Fibroblast of pulmonary artery (primary cell): ENCODE results near the gene CCDC32.

ENCODE experiments used
- DNase-seq: peaks from one replicate; pipeline ENCODE4 v3.0.0-alpha.2; 2010; ENCODE audit warnings: low read depth
- H3K4me3 ChIP-seq: replicated peaks from 2 replicates; pipeline ENCODE4 v1.5.1; 2011; ENCODE audit warnings: low read depth, mild to moderate bottlenecking, control low read depth, low read length, moderate library complexity
- TF ChIP-seq, protein P1 (sequence below): IDR thresholded peaks from 2 replicates; pipeline ENCODE4 v1.5.1; 2011; ENCODE audit warnings: mild to moderate bottlenecking, control low read depth, low read length, inconsistent platforms; ENCODE audit errors: missing control alignments

CCDC32 gene

DNA sequence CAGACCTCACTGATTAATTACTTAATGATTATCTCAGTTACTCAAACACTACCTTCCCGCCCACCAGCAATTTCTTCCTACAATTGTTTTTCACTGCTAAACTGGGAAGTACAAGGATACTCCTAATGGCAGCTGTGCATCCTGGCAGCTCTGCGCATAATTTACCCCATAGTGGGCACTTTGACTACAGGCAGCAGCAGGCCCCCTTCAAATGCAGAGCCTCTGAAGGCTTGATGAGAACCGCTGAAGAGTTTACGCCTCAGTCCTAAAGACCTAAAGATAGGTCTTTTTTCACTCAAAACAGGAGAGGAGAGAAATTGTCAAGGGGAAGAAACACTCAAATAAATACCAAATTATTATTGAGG, 10.7 kb downstream of the CCDC32 start:
- DNase-seq: no peak
- no peak overlapping the region for H3K4me3 ChIP-seq
- TF ChIP-seq, protein P1, sequence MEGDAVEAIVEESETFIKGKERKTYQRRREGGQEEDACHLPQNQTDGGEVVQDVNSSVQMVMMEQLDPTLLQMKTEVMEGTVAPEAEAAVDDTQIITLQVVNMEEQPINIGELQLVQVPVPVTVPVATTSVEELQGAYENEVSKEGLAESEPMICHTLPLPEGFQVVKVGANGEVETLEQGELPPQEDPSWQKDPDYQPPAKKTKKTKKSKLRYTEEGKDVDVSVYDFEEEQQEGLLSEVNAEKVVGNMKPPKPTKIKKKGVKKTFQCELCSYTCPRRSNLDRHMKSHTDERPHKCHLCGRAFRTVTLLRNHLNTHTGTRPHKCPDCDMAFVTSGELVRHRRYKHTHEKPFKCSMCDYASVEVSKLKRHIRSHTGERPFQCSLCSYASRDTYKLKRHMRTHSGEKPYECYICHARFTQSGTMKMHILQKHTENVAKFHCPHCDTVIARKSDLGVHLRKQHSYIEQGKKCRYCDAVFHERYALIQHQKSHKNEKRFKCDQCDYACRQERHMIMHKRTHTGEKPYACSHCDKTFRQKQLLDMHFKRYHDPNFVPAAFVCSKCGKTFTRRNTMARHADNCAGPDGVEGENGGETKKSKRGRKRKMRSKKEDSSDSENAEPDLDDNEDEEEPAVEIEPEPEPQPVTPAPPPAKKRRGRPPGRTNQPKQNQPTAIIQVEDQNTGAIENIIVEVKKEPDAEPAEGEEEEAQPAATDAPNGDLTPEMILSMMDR: no peak

DNA sequence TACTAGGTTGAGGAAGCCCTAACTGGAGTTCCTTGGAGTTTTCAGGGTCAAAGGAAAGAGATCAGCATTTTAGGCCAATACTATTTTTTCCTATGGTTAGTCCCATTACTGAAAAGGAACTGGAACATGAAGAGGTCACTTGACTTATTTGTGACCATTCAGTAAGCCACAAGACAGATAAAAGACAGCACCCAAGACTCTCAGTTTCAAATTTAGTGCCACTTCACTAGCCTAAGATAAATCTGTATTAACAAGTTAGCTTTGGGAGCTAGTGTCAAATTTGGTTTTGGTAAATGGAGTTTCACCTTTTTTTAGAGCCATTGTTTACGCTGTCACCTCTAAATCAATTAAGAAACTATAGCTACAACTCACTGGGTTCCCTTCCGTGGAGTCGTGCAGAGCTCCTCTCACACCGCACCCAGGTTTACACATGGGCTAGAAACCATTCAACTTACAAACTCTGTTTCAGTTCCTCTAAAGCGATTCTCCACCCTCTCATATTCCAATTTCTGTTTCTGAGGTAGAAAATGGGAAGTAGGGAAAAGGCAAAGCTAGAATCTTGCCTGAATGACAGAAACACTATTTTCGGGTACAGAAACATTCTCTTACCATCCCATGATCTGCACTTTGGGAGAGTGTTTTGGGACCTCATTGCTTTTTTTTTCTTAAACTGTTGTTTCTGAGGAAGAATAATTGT, 14.4 kb downstream of the CCDC32 start:
- DNase-seq: no peak

DNA sequence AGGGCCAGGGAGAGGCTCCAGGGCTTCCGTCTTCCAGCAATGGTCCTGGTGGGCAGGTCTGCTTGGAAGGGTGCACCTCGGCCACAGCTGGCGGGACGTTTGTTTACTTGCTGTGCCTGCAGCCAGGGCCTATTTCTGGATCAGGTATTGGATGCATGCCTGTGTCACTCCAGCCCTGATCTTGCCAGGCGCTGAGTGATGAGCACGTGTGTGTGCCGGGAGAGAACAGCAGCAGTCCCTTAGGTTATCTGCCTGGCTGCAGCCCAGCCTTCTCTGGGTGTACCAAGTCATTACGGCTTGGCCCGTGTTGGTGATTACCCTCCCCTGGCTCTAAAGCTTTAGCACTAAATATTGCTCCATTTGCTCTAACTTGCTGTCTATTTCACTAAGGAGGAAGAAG, 14.9 kb downstream of the CCDC32 start:
- H3K4me3 ChIP-seq: no peak overlapping the region
- no peak for DNase-seq
- TF ChIP-seq, protein P1: no peak

More for the DNA sequence above, 14.4 kb downstream of the CCDC32 start:
- TF ChIP-seq, protein P1: no peak
- no peak overlapping the region for H3K4me3 ChIP-seq

DNA sequence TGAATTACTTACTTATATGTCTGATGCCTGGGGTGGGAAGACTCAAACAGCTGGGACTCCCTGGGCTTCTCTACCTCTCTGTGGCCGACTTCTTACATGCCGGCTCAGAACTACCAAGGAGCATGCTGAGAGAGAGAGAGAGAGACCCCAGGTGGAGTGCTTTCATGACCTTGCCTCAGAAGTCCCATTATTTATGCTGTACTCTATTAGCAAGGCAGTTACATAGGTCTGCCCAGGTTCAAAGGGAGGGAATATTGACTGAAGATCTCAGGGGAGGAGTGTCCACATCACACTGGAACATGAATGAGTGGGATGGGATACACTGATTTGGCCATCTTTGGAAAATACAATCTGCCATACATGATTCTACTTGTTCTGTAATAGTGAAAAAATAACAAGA, 16.2 kb downstream of the CCDC32 start:
- DNase-seq: no peak
- TF ChIP-seq, protein P1: no peak
- no peak overlapping the region for H3K4me3 ChIP-seq

- TF ChIP-seq, protein P1: no peak
- DNase-seq: no peak
- H3K4me3 ChIP-seq: no peak overlapping the region
These were observed 19.4 kb downstream of the CCDC32 start for GRCh38 chr15:40545457-40545856.

DNA sequence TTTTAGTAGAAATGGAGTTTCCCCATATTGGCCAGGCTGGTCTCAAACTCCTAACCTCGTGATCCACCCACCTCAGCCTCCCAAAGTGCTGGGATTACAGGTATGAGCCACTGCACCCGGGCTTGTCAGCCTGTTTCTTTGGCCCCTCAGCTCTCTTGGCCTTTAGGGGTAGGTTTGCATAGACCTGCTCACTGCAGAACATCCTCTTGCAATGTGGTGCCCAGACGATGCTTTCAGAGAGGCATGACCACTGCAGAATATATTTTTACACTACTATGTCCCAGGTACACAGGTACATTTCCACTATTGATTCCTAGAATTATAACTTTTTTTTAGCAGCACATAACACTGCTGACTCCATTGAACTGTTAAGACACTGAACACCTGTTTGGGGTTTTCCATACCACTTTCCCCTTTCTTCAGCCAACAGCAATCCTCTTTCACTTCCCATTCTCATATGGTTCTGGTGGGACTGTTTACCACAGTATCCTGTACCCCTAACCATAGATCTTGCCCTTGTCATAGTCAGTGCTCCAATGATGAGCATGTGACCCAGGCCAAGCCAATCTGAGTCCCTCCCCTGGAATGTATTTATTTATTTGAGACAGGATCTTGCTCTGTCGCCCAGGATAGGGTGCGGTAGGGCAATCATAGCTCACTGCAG, 21.1 kb downstream of the CCDC32 start:
- TF ChIP-seq, protein P1: no peak
- no peak for DNase-seq
- no peak overlapping the region for H3K4me3 ChIP-seq

DNA sequence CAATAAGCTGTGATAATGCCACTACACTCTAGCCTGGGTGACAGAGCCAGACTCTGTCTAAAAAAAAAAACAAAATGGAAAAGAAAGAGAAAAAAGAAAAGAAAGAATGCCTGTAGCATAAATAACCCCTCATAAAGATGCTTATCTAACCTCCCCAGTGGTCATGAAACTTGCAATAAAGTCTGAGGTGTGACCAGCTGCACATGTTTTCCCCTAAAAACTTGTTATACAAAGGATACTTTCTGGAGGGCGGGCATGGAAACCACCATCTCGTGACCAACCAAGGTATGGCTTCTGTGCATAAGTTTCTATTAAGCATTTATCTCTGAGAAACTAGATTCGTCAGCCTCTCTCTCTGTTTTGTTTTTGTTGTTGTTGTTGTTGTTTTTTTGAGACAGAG, 21.8 kb downstream of the CCDC32 start:
- no peak overlapping the region for H3K4me3 ChIP-seq
- no peak for DNase-seq
- TF ChIP-seq, protein P1: no peak
